A673 (cell line): Measurements from ENCODE around the gene ANKRD40CL. TPM values are rescaled to one million over a fixed set of nuclear protein-coding genes. Genes with fewer than 3 reads are reported as not detected.
A peak's percentile ranks its signal among the peaks of the same experiment; 100 is the strongest.

Source experiments
- BruUV-seq: library from RNA; stranded (reverse); fragments of 400-500 nt; replicated peaks from 2 replicates; lab custom pipeline; 2021; lab: Mats Ljungman, UMichigan
- CTCF ChIA-PET: fragments of 300-600 bp; sonication (Branson Sonifier 250); formaldehyde crosslinking; loops from one replicate; lab custom pipeline; 2022; ENCODE audit warnings: antibody characterized with exemption; lab: Charles Lee
- POLR2A ChIA-PET: fragments of 300-600 bp; sonication (Branson Sonifier 250); formaldehyde crosslinking; loops from one replicate; lab custom pipeline; 2022; ENCODE audit warnings: antibody characterized with exemption; ENCODE audit not compliant: low non-redundant PET; lab: Charles Lee
- DNase-seq: peaks from one replicate; pipeline ENCODE4 v3.0.0-alpha.2; 2015; ENCODE audit warnings: low spot score
- H3K27ac ChIP-seq: fragments of 200-600 bp; sonication (generic); 2 replicates; pipeline ENCODE4 v1.5.1; 2016; ENCODE audit warnings: mixed run types, low read depth, mild to moderate bottlenecking, mixed read lengths, antibody characterized with exemption, low read length; ENCODE audit not compliant: poor library complexity, severe bottlenecking
- H3K27me3 ChIP-seq: fragments of 200-600 bp; sonication (generic); replicated peaks from 2 replicates; pipeline ENCODE4 v1.6.1; 2017; ENCODE audit warnings: mixed run types, low read depth, mild to moderate bottlenecking, mixed read lengths, antibody characterized with exemption, low read length; ENCODE audit not compliant: insufficient read depth, poor library complexity
- H3K36me3 ChIP-seq: fragments of 200-600 bp; sonication (generic); 2 replicates; pipeline ENCODE4 v1.6.1; 2016; ENCODE audit warnings: mixed run types, mild to moderate bottlenecking, mixed read lengths, antibody characterized with exemption, low read length; ENCODE audit not compliant: insufficient read depth, poor library complexity, severe bottlenecking
- H3K4me1 ChIP-seq: fragments of 200-600 bp; sonication (generic); 2 replicates; pipeline ENCODE4 v1.6.1; 2017; ENCODE audit warnings: mixed run types, mild to moderate bottlenecking, mixed read lengths, antibody characterized with exemption, low read length; ENCODE audit not compliant: insufficient read depth, poor library complexity, severe bottlenecking
- H3K4me3 ChIP-seq: fragments of 200-600 bp; sonication (generic); 2 replicates; pipeline ENCODE4 v1.5.1; 2016; ENCODE audit warnings: low read depth, mixed run types, mild to moderate bottlenecking, mixed read lengths, low read length; ENCODE audit not compliant: poor library complexity, severe bottlenecking
- H3K9me3 ChIP-seq: fragments of 200-600 bp; sonication (generic); 2 replicates; pipeline ENCODE4 v1.6.1; 2016; ENCODE audit warnings: mixed run types, low read depth, mild to moderate bottlenecking, mixed read lengths, antibody characterized with exemption, low read length; ENCODE audit not compliant: poor library complexity, severe bottlenecking
- CTCF ChIP-seq: fragments of 300-800, 200-600 bp; sonication (generic); conservative IDR thresholded peaks from 2 replicates; pipeline ENCODE4 v1.5.1; 2017; ENCODE audit warnings: low read depth, mild to moderate bottlenecking, antibody characterized with exemption, low read length, moderate library complexity, mixed read lengths
- EZH2 ChIP-seq: fragments of 200-600 bp; sonication (generic); IDR thresholded peaks from 2 replicates; pipeline ENCODE4 v1.6.1; 2017; ENCODE audit warnings: borderline replicate concordance, low read depth, mild to moderate bottlenecking, mixed read lengths, antibody characterized with exemption, low read length; ENCODE audit not compliant: poor library complexity, severe bottlenecking
- intact Hi-C: fragments of 100-400 bp; cut with micrococcal nuclease; formaldehyde crosslinking; loops from one replicate; pipeline ENCODE4 v1.10.0; 2022; ENCODE audit not compliant: unreplicated experiment
- total RNA-seq: library from RNA; stranded (reverse); gene quantifications from 2 replicates; pipeline ENCODE4 v1.2.3, GENCODE V29; 2021

The ANKRD40CL gene
- total RNA-seq, 1 experiment from 2014 or later, result not detected

- Histone ChIP-seq H3K27ac (peak overlapping the region; percentile 98), H3K27me3 (no peaks in the 10 kb centered on the region), H3K9me3 (no peaks in the 10 kb centered on the region), H3K4me1 (peaks cover 22% of the 10 kb centered on the region), H3K36me3 (no peaks in the 10 kb centered on the region), H3K4me3 (peak overlapping the region; percentile 83)
- POLR2A ChIA-PET, result interaction anchor here (0.7 kb wide), 1 partner anchor 82 kb away, joined by 5 read pairs; no protein-coding TSS in a partner anchor
- no TSS peak for BruUV-seq
- peak; percentile 31 for DNase-seq
- TF ChIP-seq EZH2 (no peak), CTCF (no peak)
- CTCF ChIA-PET, result no interaction called here
- intact Hi-C loops, result no loop called here
Measured at GRCh38 chr17:50721194-50722010, 45.9 kb downstream of the ANKRD40CL start.

- BruUV-seq, result TSS peak; percentile 56
- Histone ChIP-seq H3K4me3 (peak overlapping the region; percentile 83), H3K9me3 (no peaks in the 10 kb centered on the region), H3K4me1 (peaks cover 22% of the 10 kb centered on the region), H3K27ac (peak overlapping the region; percentile 98), H3K36me3 (no peaks in the 10 kb centered on the region), H3K27me3 (no peaks in the 10 kb centered on the region)
- intact Hi-C loops, result loop anchor here (10.0 kb wide), 1 partner anchor 435 kb away; the partner anchor contains the start of gene NME1
- DNase-seq, result no peak
- POLR2A ChIA-PET, result interaction anchor here (0.6 to 1.0 kb wide), 2 partner anchors 12 to 48 kb away, joined by 3 to 4 read pairs; no protein-coding TSS in a partner anchor
- CTCF ChIA-PET, result no interaction called here
- TF ChIP-seq CTCF (no peak), EZH2 (no peak)
Measured at GRCh38 chr17:50719924-50720794, 47.2 kb downstream of the ANKRD40CL start.
